Fibroblast of skin of right quadriceps (primary cell): ENCODE data around the gene ALG10.
A peak's percentile ranks its signal among the peaks of the same experiment; 100 is the strongest.
"Not testable (repeated sequence)": the region's sequence is repeated elsewhere in the genome, so short reads cannot be mapped to it uniquely, and the experiment has no call there.

Experiments used
- DNase-seq: peaks from one replicate; pipeline ENCODE4 v3.0.0-alpha.2; 2013

Gene ALG10

GRCh38 chr12:34022079-34022830 is at the start of gene ALG10:
Gene ALG10, plus strand, starts transcription at chr12:34022496. Its CDS starts 104 bp downstream, at chr12:34022600.
- peak; percentile 98 for DNase-seq

DNA sequence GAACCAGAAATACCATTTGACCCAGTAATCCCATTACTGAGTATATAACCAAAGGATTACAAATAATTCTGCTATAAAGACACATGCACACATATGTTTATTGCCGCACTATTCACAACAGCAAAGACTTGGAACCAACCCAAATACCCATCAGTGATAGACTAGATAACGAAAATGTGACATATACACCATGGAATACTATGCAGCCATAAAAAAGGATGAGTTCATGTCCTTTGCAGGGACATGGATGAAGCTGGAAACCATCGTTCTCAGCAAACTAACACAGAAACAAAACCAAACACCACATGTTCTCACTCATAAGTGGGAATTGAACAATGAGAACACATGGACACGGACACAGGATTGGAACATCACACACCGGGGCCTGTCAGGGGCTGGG is 49.4 kb upstream of the ALG10 start:
- DNase-seq = not testable (repeated sequence)

DNA sequence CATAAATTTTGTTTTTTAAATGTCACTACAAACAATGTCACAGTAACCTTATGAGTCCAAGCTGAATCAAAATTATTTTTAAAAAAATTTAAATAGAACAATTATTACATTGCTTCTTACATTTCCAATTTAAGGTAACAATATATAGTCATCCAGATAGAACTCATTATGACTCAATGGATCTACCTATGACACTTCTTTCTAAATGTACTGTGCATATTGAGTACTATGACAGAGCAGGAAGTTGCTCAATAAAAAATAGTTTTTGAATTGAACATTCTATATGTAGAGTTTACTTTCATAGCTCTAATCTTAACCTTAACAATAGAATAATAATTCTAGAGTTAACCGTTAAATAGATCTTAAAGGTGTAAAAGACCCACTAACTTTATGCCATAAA is 44.4 kb upstream of the ALG10 start:
- DNase-seq = no peak

DNA sequence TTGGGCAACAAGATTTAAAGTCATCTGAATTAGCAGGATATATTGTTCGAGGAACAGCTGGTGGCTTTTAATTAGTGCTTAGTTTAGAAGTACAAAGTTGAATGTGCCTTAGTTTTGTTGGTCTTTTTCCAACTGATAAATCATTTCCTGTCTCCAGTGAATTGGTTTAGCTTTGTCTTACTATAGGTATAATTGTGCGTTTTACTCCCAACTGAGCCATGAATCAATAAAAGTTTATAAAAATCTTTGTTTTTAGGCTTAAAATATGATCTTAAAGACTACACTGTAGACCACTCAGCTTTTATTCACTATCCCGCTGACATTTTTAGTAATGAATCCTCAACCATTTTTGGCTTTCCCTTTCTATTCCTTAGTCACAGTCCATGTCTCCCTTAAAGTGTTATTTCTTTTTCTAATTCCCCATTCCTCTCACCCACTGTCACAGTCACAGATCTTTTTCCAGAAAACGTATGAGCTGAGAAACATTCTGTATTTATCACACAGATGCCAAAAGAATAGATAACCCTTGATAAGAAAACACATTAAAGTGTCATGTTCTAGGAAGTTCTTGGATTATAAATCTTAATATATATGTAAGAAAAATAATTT is 34.0 kb upstream of the ALG10 start:
- DNase-seq = no peak

- no peak for DNase-seq
These were observed 33.4 kb upstream of the ALG10 start for GRCh38 chr12:33988913-33989312.

DNA sequence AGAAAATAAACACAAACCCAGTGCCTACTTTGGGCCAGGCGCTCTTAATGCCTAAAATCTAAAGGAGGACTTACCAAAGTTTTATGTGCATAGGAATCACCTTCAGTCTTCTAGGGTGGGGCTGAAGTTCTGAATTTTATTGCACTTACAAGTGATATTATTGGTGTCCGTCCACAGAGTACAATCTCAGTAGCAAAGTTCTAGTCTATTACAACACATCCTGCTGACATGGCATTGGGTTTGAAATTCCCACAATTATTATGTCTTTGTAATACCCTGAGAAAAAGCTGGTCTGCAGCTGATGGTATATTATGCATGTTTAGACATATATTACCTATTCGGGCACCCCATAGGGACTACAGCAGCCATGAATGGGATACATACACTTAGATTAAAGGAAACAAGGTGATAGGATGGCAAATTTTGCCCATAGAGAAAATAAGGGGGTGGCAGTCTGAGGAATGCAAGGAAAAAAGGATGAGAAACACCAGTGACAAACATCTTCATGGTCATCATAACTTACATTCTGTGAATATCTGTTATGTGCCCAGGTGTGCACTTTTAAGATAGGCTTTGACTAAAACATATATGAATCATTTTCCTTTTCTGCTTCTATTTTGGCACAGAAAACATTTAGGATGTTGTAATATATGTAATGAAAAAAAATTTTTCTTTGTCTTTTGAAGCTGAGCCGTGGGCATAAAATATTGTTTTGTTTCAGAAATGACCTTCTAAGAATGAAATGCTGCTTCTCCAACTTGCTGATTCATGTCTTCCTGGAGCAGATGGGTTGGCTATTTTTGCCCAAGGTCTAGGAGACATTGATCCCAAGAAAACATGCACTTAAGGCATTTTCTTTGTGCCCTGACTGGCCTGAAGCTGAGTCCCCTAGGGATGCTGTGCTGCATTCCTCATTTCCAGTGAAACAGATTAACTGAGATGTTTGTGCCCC is 27.2 kb upstream of the ALG10 start:
- no peak for DNase-seq

DNA sequence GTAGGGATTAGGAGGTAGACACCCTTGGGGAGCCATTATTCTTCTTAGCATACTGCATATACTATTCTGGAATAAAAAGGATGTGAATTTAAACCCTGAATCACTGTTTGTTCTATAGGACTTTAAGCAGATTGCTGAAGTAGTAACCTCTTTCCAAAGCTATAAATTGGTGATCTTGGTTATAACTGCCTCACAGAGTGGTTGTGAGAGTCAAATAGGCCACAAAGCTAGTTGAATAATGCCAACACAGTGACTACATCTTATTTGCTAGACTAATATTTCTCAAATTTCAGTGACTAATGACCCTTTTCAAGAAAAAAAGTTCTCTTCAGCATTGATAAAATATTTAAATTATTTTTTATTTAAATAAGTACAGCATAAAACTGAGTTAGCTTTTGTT is 13.5 kb upstream of the ALG10 start:
- DNase-seq = not testable (repeated sequence)

GRCh38 chr12:34016361-34016760 is 5.9 kb upstream of the ALG10 start:
- DNase-seq = no peak

DNA sequence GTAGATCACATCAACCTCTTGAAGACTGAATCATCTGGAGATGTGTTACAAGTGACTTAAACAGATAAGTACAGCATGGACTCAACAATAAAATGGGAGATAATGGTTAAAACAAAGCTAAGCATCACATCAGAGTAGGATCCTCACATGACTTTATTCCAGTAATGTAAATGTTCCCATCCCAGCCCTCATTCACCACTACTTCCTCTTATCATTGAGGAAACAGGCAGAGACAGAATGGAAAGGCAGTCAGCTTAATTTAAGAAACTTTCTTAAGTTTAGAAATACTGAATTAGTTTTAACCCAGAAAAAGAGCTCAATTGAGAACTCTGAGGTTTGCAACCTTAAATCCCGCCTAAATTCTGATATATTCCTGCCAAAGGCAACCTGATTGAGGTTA is 1.2 kb upstream of the ALG10 start:
- DNase-seq = no peak

- DNase-seq = peak; percentile 5
These were observed 5.4 kb downstream of the ALG10 start for GRCh38 chr12:34027661-34028060.

- no peak for DNase-seq
These were observed 8.3 kb downstream of the ALG10 start for GRCh38 chr12:34030591-34030990.

- DNase-seq = peak; percentile 12
These were observed 11.5 kb downstream of the ALG10 start for GRCh38 chr12:34033628-34034296.

DNA sequence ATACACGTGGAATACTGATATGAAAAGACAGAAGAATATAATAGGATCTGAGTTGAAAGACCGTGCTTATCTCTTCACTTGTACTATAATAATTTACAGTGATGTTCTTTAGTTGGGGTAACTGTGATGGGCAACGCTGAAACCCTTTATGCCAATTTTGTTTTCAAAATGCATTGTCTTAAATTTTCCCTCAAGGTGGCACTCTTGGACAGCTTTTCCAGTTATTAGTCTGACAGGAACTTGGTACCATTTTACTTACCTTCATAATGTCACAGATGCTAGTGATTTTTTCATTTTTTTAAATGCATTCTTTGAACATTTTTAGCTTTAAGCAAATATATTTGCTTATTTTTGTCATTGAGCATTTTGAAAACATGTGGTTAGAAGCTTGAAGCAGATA is 16.1 kb downstream of the ALG10 start:
- DNase-seq = not testable (repeated sequence)

DNA sequence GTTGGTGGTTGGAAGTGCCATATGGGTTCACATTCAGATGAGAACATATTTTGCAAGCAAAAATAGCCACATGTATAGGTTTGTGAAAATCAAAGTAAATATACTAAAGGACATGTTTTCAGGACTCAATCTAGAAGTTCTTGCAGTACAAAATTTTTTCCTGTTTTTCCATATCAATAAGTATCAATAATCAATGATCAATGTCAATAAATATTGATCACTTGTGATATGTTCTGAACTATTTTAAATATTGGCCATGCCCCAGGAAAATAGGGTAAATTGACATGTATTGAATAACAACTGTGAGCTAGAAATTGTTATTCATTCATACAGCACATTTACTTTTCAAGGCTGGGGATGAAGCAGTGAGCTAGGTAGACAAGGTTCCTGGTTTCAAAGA is 24.3 kb downstream of the ALG10 start:
- DNase-seq = no peak

DNA sequence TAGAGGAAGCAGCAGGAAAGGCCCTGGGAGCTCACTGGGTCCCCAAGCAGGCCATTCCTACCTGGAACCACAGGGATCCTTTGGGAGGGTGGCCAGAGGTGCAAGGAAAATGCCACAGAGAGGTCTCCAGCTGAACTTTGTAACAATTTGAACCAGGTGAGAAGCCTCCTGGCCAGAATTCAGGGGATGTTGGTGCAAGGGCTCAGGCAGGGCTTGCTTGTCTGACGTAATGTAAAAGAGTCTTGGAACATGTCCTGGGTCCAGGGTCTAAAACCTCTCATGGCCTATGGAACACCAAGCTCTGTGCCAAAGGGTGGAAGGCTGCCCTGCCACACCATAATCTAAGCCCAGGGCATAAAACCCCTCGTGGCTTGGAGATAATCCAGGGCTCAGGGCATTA is 25.6 kb downstream of the ALG10 start:
- not testable (repeated sequence) for DNase-seq

- DNase-seq = no peak
These were observed 26.4 kb downstream of the ALG10 start for GRCh38 chr12:34048714-34049113.

DNA sequence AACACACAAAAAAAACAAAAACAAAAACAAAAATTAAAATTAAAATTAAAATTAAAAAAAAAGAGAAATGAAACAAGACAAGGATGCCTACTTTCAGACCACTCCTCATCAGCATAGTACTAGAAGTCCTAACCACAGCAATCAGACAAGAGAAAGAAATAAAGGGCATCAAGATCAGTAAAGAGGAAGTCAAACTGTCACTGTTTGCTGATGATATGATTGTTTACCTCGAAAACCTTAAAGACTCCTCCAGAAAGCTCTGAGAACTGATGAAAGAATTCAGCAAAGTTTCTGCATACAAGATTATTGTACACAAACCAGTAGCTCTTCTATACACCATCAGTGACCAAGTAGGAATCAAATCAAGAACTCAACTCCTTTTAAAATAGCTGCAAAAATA is 29.2 kb downstream of the ALG10 start:
- no peak for DNase-seq

- DNase-seq = no peak
These were observed 32.6 kb downstream of the ALG10 start for GRCh38 chr12:34054938-34055337.
